GM19023 (cell line): Measurements from ENCODE around the gene LZIC.

Experiments
- ATAC-seq: cut with Tn5 transposase; IDR thresholded peaks from one replicate; pipeline ENCODE4 v1.9.1; 2021; ENCODE audit warnings: mild to moderate bottlenecking, moderate library complexity; ENCODE audit not compliant: unreplicated experiment

LZIC gene

DNA sequence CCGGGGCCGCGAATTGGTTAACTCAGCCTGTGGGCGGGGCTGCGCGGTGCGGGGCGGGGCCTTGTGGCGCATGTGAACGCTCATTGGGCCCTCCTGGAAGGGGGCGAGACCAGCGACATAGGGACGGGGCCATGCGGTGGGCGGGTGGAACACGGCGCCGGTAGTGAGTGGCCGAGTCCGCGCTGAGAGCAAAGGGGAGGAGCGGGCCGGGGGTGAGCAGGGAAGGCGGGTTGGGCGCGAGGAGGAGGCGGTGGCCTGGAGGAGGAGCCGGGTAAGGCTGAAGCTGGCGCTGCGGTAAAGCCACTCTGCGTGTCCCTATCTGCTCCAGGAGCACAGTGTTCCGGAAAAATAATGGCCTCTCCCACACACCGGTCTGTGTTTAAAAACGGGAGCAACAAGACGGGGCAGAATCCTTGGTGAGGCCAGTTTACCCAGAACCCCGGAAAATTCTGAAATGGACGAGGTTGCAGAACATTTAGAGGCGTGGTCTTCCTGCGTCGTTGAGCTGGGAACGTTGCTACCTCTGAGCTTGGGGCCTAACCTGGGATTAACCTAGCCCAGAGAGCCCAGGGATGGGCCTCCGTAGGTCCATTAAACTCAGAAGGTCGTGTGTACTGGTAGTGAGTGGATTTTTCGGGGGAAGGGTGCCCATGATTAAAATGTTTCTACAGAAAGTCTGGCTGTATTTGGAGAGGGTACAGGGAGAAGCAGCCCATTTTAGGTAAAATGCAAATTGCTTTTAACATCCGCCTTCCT, 32.6 kb downstream of the LZIC start:
- peak; percentile 95 for ATAC-seq

DNA sequence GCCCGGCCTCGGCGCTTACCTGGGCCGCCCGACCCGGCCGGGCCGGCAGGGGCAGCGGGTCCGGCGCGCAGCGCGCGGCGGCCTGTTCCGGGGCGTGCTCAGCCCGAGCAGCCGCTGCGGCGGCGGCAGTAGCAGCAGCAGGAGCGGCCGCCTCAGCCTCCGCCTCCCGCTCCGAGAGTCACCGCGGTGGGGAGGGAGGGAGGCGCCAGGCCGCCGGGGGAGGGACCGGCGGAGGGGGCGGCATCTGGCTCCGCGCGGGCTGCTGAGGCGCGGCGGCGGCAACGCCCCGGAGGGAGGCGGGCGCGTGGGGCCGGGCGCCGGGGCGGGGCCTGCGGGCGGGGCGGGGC, 33.1 kb downstream of the LZIC start, which contains the start of gene CTNNBIP1:
TSS of gene CTNNBIP1 (minus strand) at position 194 of the 347 bp plus-strand sequence. CDS start 38,205 bp downstream, outside the sequence.
- peak; percentile 76 for ATAC-seq

DNA sequence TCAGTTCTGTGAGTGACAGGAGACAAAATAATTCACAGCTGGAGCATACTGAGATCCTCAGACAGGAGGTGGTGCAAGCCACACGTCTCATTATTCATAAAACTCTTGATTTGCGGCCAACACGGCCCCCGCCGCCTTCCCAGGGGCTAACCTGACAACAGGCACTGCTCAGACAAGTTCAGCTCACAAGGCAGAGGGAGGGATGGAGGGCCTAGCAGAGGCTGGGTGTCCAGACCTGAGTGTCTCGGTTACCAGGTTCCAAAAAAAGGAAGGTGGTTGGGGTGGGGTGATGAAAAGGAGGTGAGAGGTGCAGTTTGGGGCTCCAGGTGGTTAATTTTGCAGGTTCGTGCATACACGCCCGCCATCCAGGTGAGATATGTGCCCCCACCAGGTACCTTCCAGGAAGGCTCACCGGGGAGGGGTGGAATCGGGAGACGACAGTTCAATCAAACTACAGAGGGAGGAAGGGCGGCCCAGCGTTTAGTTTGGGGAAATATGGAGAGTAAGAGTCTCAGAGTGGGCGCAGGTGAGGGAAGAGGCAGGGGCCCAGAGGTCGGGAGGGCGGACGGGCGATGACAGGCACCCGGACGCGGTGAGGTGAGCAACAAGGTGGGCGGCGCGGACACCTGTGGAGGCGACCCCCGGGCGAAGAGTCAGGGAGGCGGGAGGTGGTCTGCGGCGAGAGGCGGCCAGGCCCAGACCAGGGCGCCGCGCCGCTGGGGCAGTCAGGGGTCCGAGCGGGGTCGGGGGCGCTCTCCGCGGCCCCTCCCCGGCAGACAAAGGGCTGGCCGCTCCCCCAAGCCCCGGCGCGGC, 33.8 kb downstream of the LZIC start:
- no peak for ATAC-seq

DNA sequence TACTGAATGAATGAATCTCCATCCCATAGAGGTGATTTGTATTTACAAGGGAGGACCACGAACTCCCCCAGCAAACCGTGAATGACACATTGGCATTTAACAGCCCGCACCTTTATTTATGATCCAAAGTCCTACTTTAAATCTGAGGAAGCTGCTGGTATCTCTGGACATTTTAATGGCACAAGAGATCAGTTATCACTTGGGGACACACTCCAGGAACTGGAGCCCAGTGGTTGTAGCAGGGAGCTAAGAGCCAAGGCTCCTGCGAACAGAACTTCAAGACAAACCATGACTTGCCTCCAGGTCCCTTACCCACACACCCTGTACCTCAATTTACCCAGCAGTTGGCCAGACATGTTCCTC, 34.3 kb downstream of the LZIC start:
- no peak for ATAC-seq

DNA sequence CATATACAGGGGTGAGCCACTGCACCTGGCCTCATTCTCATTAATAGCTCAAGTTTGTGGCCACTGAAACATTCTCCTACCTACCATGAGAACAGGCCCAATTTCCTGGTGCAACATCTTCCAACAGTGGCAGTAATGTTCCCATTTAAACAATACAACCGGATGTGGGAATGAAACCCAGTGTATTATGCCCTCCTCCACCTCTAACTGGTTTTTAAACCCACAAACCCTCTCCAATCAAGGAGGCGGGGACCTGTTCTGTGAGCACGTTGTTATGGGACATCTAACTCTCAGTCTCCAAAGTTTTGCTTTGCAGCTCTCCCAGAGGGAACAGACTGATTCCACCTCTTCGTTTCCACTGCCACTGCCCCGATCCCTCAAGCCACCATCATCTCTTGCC, 35.8 kb downstream of the LZIC start:
- no peak for ATAC-seq

DNA sequence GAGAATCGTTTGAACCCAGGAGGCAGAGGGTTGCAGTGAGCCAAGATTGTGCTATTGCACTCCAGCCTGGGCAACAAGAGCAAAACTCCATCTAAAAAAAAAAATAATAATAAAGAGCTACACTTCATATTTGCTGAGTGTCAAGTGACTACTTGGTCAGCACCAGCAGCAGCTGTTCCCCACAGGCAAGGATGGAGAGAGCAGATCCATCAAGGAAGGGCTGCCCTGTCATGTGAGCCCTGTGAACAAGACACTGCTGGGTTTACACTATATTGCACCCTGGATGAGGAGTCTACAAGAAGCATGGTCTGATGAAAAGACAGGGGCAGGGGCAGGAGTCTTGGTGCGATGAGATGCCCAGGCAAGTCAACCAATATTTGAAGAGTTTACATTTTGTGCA, 36.7 kb downstream of the LZIC start:
- no peak for ATAC-seq

DNA sequence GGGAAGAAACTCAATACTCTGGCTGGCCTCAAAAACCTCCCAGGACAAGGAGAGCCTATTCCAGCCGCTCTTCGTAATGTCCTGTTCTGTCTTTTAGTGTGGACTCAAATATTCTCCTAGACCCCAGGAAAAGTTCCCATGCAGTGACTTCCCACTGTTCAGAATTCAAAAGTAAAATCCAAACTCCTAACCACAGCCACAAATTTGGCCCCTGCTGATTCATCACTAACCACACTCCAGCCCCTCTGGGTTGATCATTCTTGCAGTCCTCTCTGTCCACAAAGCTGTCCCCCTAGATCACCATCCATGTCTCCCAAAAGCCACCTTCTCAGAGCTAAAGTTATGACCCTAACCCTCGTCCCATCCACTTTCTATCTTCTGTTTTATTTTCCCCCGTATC, 38.2 kb downstream of the LZIC start:
- ATAC-seq: no peak

DNA sequence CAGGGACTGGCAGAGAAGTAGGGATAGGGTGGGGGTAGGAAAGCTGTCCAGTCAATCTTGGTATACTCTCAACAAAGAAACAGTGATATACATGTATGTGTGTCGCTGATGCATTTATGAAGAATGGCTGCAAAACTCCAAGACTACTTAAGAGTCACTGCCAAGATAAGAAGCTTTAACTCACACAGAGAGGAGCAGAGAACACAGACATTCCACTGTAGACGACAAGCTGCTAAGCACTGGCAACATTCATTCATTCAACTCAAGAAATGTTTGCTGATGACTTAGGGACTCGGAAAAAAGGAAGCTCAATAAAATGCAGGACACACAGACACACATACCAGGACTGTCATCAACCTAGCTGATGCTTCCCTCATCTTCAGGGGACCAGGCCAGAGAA, 38.6 kb downstream of the LZIC start:
- no peak for ATAC-seq

DNA sequence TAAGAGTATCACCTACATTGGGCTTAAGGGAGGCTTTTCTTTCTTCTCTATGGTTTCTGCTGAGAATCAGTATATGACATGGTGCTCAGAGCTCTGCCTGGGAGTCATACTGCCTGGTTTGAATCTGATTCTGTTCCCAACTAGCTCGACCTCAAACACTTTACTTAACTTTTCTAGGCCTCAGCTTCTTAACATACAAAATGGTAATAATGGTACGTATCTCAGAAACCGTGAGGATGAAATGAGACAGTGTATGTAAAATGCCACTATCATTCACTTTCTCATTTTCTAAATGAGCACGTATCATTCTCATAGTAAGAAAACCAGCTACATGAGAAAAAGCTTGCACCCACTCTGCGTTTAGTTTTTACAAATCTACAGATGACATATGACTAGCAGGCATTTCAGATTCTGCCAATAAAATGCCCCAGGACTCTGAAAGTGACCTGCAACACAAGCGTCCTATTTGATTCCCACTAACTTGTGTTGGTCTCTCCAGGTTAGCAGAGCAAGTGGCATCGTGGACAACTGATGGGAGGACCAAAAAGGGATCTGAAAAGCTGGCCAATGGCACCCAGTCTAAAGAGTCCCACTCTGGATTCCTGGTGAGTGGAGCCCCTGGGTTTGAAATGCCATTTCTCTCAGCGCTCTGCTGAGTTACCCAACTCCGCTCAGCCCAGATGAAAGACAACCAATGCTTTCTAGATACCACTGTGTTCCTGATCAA, 39.2 kb downstream of the LZIC start:
- no peak for ATAC-seq

DNA sequence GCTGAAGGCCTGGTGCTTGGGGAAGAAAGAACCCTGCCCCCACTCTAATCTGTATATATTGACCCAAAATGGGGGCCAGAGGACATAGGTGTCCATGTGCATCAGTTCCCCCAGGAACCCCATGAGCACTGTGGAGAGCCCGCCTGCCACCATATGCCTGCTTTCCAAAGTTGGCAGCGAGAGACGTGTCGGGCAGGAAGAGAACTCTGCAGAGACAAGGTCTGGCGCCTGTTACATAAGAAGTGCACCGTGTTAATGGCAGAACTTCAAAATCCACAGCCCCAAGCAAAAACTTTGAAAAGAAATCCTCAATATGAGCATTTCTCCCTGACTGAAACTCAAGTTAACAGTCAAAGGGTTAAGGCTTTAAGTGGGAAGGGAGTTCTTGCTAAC, 41.1 kb downstream of the LZIC start:
- ATAC-seq: no peak

DNA sequence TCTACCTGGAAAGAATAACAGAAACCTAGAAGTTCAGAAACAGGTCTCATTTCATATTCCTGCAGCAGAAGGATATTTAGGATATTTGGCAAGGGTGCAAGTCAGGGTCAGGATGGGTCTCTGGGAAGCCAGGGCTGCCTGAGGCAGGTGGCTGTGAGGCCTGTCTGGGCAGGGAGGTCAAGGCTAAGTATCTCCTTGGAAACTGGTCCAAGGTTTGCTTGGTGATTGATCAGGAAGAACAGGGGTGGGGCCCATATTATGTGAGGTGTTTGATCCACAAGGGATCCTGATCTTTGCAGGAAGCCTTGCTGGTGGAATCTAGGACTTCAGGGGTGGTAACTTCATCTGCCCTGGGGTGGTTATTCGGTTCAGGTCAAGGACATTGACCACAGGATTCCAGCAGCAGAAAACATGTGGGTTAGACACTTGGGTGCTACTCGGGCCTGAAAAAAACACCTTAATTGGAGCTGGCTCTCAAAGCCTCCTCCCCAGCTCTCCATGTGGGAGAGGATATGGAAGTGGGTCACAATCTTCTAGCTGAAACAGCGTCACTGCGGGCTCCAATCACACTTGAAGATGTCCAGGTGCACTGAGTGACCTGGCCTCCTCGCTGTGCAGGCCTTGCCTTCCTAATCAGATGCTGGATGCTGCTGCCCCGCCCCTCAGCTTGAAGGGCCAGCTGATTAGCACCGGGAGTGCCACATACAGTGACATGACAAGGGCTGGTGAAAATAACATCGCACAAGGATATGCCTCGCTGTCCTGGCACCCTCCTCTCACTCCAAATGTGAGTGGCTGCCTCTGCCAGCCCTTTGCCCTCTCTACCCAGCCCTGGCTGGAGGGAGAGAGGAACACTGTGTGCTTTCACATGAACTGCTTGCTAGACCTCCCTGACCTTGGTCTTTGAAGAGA, 41.8 kb downstream of the LZIC start:
- ATAC-seq: no peak

DNA sequence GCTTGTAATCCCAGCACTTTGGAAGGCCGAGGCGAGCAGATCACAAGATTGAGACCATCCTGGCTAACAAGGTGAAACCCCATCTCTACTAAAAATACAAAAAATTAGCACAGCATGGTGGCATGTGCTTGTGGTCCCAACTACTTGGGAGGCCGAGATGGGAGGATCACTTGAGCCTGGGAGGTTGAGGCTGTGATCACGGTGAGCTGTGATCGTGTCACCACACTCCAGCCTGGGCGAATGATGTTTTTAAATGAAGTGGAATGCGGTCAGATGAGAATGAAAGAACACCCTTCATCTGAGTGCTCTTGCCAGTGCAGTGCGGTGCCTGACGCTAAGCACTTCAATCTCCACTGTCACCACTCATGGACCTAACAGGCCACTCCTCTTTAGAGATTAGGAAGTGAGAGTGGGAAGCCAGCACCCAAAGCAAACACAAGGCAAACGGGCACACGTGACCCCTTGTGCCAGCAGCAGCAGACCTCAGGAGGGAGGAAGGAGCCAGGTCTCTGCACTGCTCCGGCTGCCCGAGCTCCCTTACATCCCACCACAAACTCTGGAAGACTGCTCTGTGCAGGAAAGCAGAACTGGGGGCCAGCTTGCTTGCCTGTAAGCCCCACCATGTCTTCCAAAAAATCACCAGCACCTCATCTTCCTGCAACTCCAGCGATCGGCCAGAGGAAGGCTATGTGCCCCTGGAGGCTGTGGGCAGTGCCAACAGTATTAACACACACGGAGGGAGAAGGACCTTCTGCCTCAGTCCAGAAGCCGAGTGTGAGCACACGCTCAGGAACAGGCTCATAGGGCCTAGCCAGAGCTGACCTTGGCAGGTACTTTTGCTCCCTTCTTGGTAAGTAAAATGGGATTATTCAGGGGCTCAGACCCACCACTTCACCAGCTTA, 42.8 kb downstream of the LZIC start:
- no peak for ATAC-seq

DNA sequence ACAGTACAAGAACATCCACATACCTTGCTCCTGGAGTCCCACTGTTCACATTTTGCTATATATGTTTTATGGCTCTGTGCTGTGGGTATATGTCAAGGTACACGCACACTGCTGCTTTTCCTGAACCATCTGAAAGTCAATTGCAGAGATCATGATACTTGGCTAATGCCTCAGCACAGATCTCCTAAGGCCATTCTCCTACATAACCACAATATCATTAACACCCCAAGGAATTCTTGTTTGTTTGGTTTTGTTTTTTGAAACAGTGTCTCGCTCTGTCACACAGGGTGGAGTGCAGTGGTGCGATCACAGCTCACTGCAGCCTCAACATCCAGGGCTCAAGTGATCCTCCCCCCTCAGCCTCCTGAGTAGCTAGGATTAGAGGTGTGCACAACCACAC, 49.1 kb downstream of the LZIC start:
- ATAC-seq: no peak

DNA sequence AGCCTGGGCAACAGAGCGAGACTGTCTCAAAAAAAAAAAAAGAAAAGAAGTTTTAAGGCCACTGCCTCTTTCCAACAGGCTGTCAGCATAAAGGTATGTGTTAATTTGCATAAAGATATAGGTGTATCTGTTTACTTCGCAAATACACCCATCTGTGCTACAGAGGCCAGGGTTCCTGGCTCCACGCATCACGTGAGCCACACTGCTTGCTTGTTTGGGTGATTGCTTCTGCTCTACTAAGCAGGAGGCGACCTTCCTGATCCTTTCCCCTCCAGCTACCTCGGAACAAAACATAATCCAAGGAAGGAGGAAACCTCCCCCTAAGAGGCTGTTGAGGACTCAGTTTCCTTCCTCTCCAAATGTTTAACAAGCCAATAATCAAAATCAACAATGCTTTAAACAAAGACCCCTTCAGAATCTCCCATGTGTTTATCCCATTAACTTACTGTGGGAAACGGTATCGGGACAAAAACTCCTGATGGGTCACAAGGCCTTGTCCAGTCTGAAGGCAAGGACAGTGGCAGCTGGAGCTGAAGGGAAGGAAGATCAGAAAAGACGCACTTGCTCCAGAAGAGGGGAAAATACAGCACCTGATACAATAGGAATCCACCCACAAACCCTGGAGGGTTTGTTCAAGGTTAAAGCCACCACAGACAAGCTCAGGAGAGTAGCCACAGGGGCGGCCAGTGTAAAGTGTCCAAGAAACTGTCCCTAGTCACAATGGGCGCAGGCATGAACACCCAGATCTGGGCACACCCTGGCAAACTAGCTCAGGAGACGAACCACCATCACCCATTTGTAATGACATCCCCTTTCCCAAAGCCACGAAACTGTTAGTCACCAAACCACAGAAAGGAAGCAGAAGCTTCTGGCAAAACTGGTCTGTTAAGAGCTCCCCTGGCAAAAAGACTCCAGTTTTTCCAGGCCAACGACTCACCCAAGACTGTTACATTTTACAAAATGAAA, 50.3 kb downstream of the LZIC start:
- no peak for ATAC-seq

DNA sequence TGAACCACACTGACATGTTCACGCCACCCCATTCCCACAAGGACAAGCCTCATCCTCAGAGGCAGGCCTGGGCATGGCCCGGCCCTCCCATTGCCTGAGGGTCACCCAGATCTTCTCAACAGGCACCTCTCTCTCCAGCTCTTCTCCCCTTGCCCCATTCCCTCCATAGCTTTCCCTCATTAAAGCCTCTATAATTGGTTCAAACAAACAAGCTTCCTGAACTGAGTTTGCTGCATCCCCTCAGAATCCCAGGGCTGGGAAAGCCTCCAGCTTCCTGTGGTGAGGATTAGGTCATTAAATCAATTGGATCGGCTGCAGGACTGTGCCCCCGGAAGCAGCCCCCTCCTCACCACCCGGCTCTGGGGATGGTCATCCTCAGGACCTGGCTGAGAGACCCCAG, 52.0 kb downstream of the LZIC start:
- ATAC-seq: no peak

DNA sequence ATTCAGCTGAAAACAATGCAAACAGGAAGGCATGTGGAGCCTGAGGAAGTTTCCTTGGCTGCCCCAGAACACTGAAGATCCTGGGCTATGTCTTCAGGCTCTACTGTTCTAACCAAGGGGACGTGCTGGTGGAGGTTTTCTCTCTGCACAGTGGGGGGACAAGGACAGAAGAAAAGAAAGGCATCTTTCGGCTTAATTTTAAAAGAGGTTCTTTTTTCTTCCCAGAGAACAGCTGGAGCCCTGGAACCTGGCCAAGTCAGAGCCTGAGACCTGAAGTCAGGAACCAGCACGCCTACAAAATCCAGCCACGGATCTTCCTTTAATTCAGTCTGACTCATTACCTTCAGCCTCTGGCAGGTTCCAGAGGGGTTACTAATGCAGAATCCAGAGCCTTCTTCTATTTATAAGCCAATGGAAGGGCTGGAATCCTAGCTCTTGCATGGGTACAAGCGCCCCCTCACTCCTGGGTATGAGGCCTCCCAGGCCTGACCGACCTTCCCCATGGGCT, 52.9 kb downstream of the LZIC start:
- ATAC-seq: no peak

DNA sequence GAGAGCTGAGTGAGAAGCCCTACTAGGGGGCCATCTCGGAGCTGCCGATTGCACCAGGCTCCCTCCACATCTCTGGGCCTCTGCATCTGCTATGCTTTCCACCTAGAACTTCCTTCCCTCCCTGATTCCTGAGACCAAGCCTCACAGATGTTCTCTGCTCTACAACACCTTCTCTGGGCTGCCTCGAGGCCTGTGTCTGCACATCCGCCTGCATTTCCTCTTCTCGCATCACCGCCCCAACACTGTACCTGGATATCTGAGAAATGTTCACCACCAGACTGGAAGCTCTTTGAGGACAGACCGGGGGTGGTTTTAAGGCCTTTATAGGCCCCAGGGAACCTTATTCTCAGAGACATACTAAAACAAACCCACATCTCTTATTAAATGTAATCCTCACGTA, 53.8 kb downstream of the LZIC start:
- ATAC-seq: no peak

DNA sequence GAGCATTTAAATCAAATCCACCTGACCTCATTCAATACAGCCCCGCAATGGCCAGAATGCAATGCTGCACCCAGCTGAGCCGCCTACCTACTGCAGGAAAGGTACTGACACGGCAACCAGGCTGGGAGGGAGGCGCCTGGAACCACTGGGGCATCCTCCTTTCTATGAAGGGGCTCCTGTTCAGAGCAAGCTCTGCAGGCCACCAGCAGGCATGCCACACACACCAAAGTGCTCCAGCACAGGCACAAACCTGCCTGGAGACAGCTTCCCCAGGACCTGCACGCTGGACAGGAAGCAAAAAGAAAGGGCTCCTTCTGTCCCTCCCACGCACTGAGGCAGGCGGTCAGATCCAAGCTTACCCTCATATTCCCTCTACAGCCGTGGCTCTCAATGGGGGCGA, 54.3 kb downstream of the LZIC start:
- ATAC-seq: no peak
